IPS DF 4.7 (cell line): ENCODE measurements around the gene SLC29A3.
A peak's percentile ranks its signal among the peaks of the same experiment; 100 is the strongest.
"Not testable (repeated sequence)": the region's sequence is repeated elsewhere in the genome, so short reads cannot be mapped to it uniquely, and the experiment has no call there.

Experiments
- DNase-seq: peaks from one replicate; pipeline ENCODE4 v3.0.0-alpha.2; 2013; ENCODE audit warnings: low spot score; ENCODE audit errors: extremely low read depth

SLC29A3 gene

GRCh38 chr10:71319042-71319799 is at the start of gene SLC29A3:
Gene SLC29A3, plus strand, starts transcription at chr10:71319259. Its CDS starts 51 bp downstream, at chr10:71319310.
- DNase-seq, result no peak

- peak; percentile 80 for DNase-seq
These were observed 49.5 kb upstream of the SLC29A3 start for GRCh38 chr10:71269301-71270288.

- DNase-seq, result peak; percentile 64
These were observed 48.5 kb upstream of the SLC29A3 start for GRCh38 chr10:71270301-71271220.

- DNase-seq, result no peak
These were observed 47.4 kb upstream of the SLC29A3 start for GRCh38 chr10:71271662-71272055.

GRCh38 chr10:71272056-71272771 is 46.8 kb upstream of the SLC29A3 start:
- DNase-seq, result no peak

- not testable (repeated sequence) for DNase-seq
These were observed 46.1 kb upstream of the SLC29A3 start for GRCh38 chr10:71272974-71273373.

- DNase-seq, result no peak
These were observed 45.6 kb upstream of the SLC29A3 start for GRCh38 chr10:71273506-71273905.

- DNase-seq, result no peak
These were observed 43.9 kb upstream of the SLC29A3 start for GRCh38 chr10:71274901-71275796.

GRCh38 chr10:71276873-71277272 is 42.2 kb upstream of the SLC29A3 start:
- no peak for DNase-seq

- no peak for DNase-seq
These were observed 41.0 kb upstream of the SLC29A3 start for GRCh38 chr10:71277914-71278665.

- DNase-seq, result no peak
These were observed 40.1 kb upstream of the SLC29A3 start for GRCh38 chr10:71278691-71279588.

GRCh38 chr10:71279590-71280170 is 39.4 kb upstream of the SLC29A3 start:
- DNase-seq, result no peak

- DNase-seq, result no peak
These were observed 38.8 kb upstream of the SLC29A3 start for GRCh38 chr10:71280216-71280615.

GRCh38 chr10:71280825-71281224 is 38.2 kb upstream of the SLC29A3 start:
- no peak for DNase-seq

GRCh38 chr10:71281646-71282322 is 37.3 kb upstream of the SLC29A3 start:
- DNase-seq, result no peak

GRCh38 chr10:71282323-71282680 is 36.8 kb upstream of the SLC29A3 start:
- no peak for DNase-seq

GRCh38 chr10:71283410-71283809 is 35.6 kb upstream of the SLC29A3 start:
- no peak for DNase-seq
